Stimulated activated CD4-positive, alpha-beta T cell treated with anti-CD3 and anti-CD28 coated beads, TNF-alpha, amount 100 ng/mL, for 1 hour (primary cell): ENCODE data around the gene TTLL11.
A peak's percentile ranks its signal among the peaks of the same experiment; 100 is the strongest.

Source experiments
- DNase-seq, 3 donors: peaks; one replicate each; pipeline ENCODE4 v3.0.0-alpha.2; 2020; ENCODE audit warnings: low read depth in 3 of 3, low spot score in 1 of 3

The TTLL11 gene

GRCh38 chr9:122110100-122110833 is 17.2 kb upstream of the TTLL11 start:
- no peak for DNase-seq

DNA sequence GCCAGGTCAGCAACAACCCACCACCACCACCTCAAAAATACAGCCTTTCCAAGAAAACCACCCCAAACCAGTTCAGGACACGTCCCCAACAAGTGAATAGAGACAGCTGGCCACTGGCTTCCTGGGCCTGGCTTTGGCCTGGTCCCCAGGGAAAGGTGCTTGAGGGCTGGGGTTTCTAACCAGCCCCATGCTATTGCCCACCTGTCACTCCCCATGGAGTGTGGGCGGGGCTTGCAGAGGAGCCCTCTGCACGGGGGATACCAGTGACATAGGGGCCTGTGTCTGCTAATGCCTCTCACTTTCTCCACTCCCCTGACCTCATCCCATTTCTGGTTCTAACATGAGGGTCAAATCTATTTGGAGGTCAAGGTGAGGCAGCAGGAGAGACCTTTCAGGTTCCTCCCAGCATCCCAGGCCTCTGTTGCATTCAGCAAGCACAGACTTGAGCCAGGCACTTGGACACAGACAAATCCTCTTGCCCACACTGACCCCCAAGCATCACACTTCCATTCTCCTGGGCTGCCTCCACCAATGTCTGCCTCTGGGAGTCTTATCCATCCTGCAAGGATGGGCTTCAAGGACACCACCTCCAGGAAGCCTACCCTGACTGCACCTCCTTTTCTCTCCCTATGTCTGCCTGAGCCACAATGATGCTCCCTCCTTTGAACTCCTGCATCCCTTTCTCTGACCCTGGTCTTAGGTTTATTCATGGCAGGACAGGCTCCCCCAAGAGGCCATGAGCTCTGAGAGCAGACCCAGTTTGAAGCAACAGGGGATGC is 16.1 kb upstream of the TTLL11 start:
- DNase-seq, result no peak

DNA sequence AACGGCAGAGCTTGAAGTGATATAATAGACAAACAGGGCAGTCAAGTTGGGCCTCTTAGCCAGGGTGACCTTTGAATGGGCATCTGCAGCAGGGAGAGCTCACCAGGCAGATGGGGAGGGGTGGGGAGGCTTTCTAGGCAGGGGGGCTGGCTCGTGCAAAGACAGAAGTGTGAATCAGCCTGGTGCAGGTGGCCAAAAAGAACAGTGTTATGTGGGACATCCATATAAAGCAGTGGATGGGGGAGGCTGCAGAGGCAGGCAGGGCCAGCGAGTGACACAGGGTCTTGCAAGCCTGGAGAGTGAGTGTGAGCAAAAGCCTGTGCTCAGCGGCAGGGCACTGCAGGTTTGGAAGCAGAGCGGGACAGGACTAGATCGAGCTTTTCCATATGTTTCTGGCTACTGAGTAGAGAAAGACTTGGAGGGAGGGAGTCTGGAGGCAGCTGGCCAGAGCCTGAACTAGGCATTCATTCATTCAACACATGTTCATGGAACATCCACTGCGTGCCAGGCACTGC is 14.2 kb upstream of the TTLL11 start:
- no peak for DNase-seq

- no peak for DNase-seq
These were observed 13.5 kb upstream of the TTLL11 start for GRCh38 chr9:122106576-122106975.

DNA sequence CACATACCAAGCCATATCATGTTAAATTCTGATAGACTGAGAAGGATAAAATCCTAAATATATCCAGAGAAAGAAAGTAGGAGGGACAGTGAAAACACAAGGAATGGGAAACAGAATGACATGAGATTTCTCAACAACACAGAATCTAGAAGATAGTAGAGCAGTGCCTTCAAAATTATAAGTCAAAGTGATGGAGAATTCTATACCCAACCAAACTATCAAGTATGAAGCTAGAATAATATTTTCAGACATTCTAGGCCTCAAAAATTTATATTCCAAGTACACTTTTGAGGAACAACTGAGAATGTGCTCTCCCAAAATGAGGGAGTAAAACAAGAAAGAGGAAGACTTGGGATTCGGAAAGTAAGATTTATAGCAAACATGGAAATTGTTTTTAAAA is 10.9 kb upstream of the TTLL11 start:
- no peak for DNase-seq

GRCh38 chr9:122102156-122102555 is 9.0 kb upstream of the TTLL11 start:
- no peak for DNase-seq

GRCh38 chr9:122100756-122101155 is 7.6 kb upstream of the TTLL11 start:
- DNase-seq, result no peak

DNA sequence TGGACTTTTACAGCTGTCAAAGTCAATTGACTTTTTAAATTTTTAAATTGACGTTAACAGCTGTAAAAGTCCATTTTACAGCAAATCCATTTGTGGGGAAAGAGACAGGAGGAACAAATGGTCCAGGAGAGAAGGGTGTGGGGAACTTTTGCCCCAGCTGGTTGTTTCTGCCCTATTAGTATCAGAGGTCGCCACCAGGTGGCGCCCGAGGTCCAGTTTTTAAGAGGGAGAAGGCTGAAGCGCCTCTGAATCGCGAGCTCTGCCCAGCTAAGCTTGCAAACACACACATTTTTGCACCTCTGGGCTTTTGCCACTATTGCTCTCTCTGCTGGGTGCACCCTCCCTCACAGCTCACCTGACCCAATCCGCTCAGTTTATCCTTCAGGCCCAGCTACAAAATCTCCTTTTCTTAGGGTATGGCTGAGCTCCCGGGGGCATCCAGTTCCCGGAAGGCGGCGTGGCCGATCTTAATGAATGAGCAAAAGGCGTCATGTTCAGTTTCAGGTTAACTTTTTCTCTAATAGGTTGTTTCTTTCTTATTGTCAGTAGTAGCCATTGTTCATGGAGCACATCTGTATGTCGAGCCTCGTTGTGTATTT is 6.3 kb upstream of the TTLL11 start:
- DNase-seq, result peak; percentile 46 to 74 (median 59)

DNA sequence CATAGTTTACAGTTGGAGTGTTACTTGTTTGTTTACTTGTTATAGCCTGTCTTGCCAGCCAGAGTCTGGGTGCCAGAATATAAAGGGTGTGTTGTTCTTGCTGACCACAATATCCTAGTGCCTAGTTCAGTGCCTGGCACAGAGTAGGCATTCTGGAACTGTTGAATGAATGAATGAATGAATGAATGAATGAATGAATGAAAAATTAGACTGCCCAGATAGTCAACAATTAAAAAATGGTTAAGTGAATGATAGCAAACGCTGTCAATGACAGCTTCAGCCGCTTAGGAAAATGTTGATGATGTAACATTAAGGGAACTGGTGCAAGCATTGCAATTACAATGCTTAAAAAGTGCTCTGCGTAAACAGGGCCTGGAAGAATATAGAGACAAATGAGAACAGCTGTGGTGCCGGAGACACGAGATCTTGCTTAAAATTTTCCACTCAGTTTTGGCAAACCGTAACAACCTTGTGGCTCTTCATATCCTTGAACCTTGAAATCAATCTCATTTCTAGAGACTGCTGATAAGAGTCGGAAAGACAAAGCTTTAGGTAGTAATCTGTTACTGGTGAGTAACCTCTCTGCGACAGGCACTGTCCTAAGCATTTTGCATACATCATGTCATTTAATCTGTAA is 4.7 kb upstream of the TTLL11 start:
- DNase-seq, result no peak

GRCh38 chr9:122096620-122097415 is 3.7 kb upstream of the TTLL11 start:
- no peak for DNase-seq

DNA sequence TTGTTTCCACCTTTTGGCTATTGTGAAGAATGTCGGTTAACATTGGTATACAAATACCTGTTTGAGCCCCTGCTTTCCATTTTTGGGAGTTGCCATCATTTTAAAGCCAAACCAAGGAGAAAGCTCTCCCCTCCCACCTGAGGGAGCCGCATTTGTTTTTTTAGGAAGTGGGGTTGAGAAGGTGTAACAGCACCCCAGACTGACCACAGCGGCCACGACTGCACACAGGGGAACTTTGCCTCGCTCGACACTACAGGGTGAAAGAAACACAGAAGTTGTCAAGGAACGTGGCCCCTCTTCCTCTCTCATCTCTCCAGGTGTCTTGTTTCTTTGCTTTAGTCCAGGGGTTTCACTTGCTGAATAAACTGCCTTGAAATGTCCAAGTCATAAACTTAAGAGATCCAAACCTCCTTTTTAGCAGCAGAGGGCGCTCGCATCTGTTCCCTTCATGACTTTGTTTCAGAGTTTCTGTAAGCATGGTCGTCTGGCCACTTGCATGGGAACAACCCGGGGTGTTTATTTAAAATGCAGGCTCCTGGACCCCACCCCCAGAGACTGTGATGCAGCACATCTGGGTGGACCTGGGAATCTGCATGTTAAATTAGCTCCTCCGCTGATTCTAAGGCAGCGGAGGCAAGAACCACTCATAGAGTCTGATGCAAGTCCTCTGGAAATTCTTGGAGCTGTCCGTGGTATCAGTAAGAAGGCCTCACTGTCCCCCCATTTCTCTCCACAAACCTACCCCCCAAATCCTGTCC is 2.1 kb upstream of the TTLL11 start:
- DNase-seq, result no peak

GRCh38 chr9:122091682-122092592 is 1.2 kb downstream of the TTLL11 start:
- no peak for DNase-seq

GRCh38 chr9:122090981-122091380 is 2.1 kb downstream of the TTLL11 start:
- no peak for DNase-seq

GRCh38 chr9:122090287-122090883 is 2.7 kb downstream of the TTLL11 start:
- DNase-seq, result no peak

DNA sequence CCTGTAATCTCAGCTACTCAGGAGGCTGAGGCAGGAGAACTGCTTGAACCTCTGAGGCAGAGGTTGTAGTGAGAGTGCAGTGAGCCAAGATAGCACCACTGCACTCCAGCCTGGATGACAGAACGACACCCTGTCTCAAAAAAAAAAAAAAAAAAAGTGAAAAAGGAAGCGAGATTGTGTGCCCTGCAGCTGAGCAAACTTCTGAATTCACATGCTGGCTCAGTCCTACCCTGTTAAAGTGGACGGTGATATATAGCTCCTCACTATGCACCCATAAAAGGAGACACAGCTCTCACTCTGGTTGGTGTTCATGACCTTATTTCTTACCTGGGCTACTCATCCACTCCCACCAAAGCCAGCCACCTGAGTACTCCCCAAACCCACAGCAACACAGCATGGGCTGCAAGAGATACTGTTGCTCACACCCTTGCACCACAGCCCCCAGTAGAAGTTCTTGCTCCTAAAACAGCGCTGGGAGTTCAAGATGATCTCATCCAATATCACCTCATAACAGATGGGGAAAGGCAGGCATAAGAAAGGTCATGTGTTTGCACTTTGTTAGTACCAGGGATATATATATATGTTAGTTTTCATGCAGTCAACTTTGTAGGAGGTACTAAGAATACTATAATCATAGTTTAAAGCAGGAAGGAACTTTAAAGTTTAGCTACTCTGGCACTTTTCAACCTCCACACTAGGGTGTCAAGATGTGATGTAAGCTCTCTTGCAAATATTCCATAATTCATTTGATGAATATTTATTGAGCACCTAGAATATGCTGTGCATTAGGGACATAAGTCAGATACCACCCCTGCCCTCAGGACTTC is 4.0 kb downstream of the TTLL11 start:
- DNase-seq, result no peak

- DNase-seq, result no peak
These were observed 5.5 kb downstream of the TTLL11 start for GRCh38 chr9:122087406-122088200.

GRCh38 chr9:122086873-122087272 is 6.2 kb downstream of the TTLL11 start:
- DNase-seq, result no peak
